Motor neuron (in vitro differentiated cells): ENCODE data around the gene CACNA1S. TPM values are rescaled to one million over a fixed set of nuclear protein-coding genes. Genes with fewer than 3 reads are reported as not detected.
A peak's percentile ranks its signal among the peaks of the same experiment; 100 is the strongest.

Experiments used
- ATAC-seq, 8 experiments: fragments of 200-7000 bp; cut with Tn5 transposase; replicated peaks in 6 of 8; 2 replicates each; pipeline ENCODE4 v1.8.0; 2021; ENCODE audit warnings: mild to moderate bottlenecking in 8 of 8, moderate library complexity in 8 of 8
- H3K27ac ChIP-seq, 2 donors: fragments of 250-450 bp; sonication (Bioruptor Pico); 2 replicates each; pipeline ENCODE4 v1.9.0; 2021; ENCODE audit warnings: antibody characterized with exemption in 2 of 2, mild to moderate bottlenecking in 2 of 2, moderate library complexity in 1 of 2
- H3K4me1 ChIP-seq, 2 donors: fragments of 250-450 bp; sonication (Bioruptor Pico); replicated peaks in 1 of 2; 2 replicates each; pipeline ENCODE4 v1.6.1; 2021; ENCODE audit warnings: antibody characterized with exemption in 2 of 2, mild to moderate bottlenecking in 2 of 2, moderate library complexity in 1 of 2
- H3K4me3 ChIP-seq, 5 donors: fragments of 250-450 bp; sonication (Bioruptor Pico); 2 replicates each; pipeline ENCODE4 v1.9.0; 2021; ENCODE audit warnings: antibody characterized with exemption in 5 of 5, mild to moderate bottlenecking in 5 of 5, moderate library complexity in 4 of 5
- WGBS, 10 experiments: fragments of 450-650 bp; shearing (Covaris generic); methylation state at CpG; one replicate each; pipeline ENCODE4 v1.0.0; 2022; 5-methylcytosine and 5-hydroxymethylcytosine counted together
- in situ Hi-C, 9 experiments: fragments of 400-800 bp; cut with MboI; loops; one replicate each; pipeline ENCODE4 v1.15.0; 2021; ENCODE audit warnings: low sequenced_read_pairs in 9 of 9, low pct_unique_long_range_greater_than_20kb in 2 of 9; ENCODE audit not compliant: unreplicated experiment in 9 of 9
- total RNA-seq, 8 experiments: library from RNA; unstranded; fragments of 300-600 nt; gene quantifications; 2 replicates each; pipeline versions ENCODE4 v1.2.3 to v1.2.4, GENCODE V29; 2022

CACNA1S gene
- total RNA-seq, 8 experiments from 2014 or later = under 0.01 to 0.09 (median 0.04) TPM; not detected in 4

DNA sequence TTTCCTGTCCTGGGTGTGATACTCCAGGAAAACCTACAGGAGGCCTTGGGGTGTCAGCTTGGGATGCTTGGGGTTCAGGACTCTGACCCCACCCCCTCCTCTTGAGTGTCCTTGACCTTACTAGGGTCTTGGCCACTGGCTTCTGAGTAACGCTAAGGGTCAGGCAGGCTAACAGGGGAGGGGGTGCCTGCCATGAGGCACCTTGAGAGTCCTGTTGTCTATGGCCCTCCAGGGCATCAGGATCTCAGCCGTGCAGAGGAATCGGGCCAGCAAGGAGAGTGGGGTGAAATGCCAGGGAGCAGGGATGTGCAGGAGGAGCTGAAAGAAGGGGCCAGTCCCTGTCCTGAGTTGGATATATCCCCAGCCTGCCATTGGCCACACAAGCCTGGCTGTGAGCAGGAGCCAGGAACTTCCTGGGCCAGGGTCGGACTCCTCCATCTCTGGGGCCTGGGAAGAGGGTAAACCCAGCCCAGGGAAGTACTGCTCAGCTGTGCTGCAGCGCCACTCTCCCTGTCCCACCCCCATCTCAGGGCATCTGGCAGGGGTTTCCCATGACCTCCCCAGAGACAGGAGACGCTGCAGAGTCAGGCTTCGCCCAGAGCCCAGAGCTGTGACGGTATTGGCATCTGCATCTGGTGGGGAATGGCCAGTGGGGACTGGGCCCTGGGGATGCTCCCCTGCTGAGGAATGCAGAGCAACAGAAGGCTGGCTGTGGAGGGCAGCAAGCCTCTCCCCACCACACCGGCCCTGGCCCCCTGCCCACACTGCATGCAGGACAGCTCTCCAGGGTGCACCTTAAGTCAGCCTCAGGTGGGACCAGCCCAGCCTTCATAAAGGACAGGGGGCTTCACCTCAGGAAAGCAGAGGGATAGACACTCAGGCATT lies 95.0 kb downstream of the CACNA1S start:
- peak in 5 of 8 experiments; percentile 22 to 42 (median 25) for ATAC-seq
- 50 to 86% (median 77%) methylated on average over 1 to 7 of the region's 9 CpGs; no CpG with 5 or more reads in 6 of the 10 experiments for WGBS, 10 experiments
- in situ Hi-C loops = no loop called here
- peaks cover 60 to 67% of the 10 kb centered on the region in 2 donors for H3K4me1 ChIP-seq
- no peak overlapping the region for H3K4me3 ChIP-seq
- H3K27ac ChIP-seq = no peak overlapping the region

DNA sequence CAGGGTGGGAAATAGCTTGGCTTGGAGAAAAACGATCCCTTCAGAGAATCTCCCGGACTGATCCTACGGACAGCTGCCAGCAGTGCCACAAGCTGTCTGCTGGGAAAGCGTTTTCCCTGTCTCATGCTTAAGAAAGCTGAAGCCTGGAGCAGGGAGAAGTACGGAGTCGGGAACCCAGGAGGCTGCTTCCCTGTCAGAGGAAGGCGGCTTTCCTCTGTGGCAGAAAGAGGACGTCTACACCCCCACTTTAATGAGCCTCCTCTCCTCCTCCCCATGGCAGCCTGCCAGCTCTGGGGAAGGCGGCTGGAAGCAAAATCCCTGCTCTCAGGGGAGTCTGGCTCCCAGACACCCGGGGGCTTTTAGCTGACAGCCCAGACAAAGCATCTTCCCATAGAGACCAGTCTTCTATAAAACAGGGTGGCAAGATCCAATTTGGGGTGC lies 96.0 kb downstream of the CACNA1S start:
- ATAC-seq = peak in 7 of 8 experiments; percentile 22 to 44 (median 31)
- Histone ChIP-seq H3K27ac (no peak overlapping the region), H3K4me1 (peaks cover 67 to 68% of the 10 kb centered on the region in 2 donors), H3K4me3 (no peak overlapping the region)
- in situ Hi-C loops = no loop called here
- WGBS, 10 experiments = 4 to 68% (median 19%) methylated on average over 2 to 10 of the region's 10 CpGs; no CpG with 5 or more reads in 1 of the 10 experiments

DNA sequence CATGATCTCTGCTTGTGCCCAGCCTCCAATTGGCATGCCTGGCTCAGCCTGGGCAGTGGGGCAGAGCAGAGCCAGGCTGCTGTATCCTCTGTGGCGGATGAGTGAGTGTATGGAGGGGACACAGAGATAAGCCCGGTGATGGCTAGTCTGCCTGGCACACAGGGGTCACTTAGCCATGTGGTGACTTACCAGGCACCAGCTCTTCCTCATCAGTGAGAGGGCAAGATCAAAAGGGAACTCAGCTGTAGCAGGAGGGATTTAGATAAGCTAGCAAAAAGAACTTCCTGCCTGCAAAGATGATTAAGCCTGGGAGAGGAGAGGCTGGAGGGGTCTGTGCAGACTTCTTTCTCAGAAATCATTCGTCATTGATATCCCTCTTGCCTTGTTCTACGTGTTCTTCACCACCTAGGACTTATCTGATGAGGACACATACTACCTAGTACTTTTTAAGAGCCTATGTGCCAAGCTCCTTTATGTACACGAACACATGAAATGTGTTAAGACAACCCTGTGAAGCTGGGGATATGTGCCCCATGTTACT lies 96.6 kb downstream of the CACNA1S start:
- Histone ChIP-seq H3K27ac (no peak overlapping the region), H3K4me3 (no peak overlapping the region), H3K4me1 (peaks cover 67 to 68% of the 10 kb centered on the region in 2 donors)
- in situ Hi-C loops = no loop called here
- ATAC-seq = no peak
- 0 to 81% (median 64%) methylated on average over 1 to 3 of the region's 5 CpGs; no CpG with 5 or more reads in 2 of the 10 experiments for WGBS, 10 experiments

DNA sequence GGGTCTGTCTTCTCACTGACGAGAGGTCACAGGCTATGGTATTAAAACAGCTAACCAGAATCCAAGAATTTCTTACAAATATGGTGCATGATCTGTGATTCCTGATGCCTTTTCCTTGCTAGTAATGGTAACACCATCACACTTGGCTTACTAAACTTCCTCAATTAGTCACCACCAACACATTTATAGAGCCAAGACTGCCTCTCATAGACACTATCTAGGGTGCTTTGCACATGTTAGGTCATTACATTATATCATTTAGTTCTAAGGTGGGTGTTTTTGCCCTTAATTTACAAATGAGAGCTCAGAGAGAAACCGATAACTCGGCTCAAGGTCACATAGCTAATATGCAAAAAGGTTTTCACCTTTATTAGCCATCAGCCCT lies 97.4 kb downstream of the CACNA1S start:
- Histone ChIP-seq H3K4me1 (peaks cover 69 to 72% of the 10 kb centered on the region in 2 donors), H3K27ac (no peak overlapping the region), H3K4me3 (no peak overlapping the region)
- no peak for ATAC-seq
- in situ Hi-C loops = no loop called here
- 88 to 100% (median 94%) methylated on average over 1 to 3 of the region's 3 CpGs; no CpG with 5 or more reads in 2 of the 10 experiments for WGBS, 10 experiments

- ATAC-seq = peak in 5 of 8 experiments; percentile 6 to 30 (median 10)
- no peak overlapping the region for H3K4me3 ChIP-seq
- H3K4me1 ChIP-seq = peaks cover 73 to 78% of the 10 kb centered on the region in 2 donors
- in situ Hi-C loops = no loop called here
- 28 to 100% (median 51%) methylated on average over 1 to 17 of the region's 33 CpGs; no CpG with 5 or more reads in 4 of the 10 experiments for WGBS, 10 experiments
- H3K27ac ChIP-seq = no peak overlapping the region
Measured at GRCh38 chr1:201013991-201014815, 98.0 kb downstream of the CACNA1S start.

DNA sequence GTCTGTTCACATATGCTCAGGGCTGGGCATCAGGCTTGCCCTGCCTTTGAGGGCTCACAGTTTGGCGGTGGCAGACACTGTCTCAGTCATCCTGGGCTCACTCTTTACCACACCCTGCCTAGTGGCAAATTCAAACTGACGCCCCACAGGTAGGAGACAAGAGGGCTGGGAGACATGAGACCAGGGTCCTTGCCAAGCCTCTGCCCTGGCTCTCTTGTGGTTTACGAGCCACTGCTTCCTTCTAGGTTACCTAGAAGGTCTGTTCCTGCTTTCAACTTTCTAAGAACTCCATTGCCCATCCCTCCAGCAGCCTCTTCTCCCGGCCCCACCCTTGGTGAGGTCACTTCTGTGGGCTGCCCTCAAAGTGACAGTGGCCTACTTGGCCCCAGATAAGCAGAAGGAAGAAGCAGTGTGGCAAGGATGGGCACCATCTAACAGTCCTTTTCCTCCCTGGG lies 99.2 kb downstream of the CACNA1S start:
- in situ Hi-C loops = no loop called here
- peak in 1 of 8 experiments; percentile 22 for ATAC-seq
- no peak overlapping the region for H3K27ac ChIP-seq
- 28 to 100% (median 89%) methylated on average over 1 to 4 of the region's 4 CpGs; no CpG with 5 or more reads in 3 of the 10 experiments for WGBS, 10 experiments
- no peak overlapping the region for H3K4me3 ChIP-seq
- peaks cover 78 to 80% of the 10 kb centered on the region in 2 donors for H3K4me1 ChIP-seq

GRCh38 chr1:201011616-201012015 lies 100.6 kb downstream of the CACNA1S start:
- peak in 5 of 8 experiments; percentile 55 to 71 (median 62) for ATAC-seq
- Histone ChIP-seq H3K4me1 (peaks cover 63 to 66% of the 10 kb centered on the region in 2 donors), H3K27ac (peak overlapping the region; percentile 11 to 35), H3K4me3 (no peak overlapping the region)
- 0 to 55% (median 40%) methylated on average over 1 to 3 of the region's 3 CpGs; no CpG with 5 or more reads in 4 of the 10 experiments for WGBS, 10 experiments
- in situ Hi-C loops = no loop called here

DNA sequence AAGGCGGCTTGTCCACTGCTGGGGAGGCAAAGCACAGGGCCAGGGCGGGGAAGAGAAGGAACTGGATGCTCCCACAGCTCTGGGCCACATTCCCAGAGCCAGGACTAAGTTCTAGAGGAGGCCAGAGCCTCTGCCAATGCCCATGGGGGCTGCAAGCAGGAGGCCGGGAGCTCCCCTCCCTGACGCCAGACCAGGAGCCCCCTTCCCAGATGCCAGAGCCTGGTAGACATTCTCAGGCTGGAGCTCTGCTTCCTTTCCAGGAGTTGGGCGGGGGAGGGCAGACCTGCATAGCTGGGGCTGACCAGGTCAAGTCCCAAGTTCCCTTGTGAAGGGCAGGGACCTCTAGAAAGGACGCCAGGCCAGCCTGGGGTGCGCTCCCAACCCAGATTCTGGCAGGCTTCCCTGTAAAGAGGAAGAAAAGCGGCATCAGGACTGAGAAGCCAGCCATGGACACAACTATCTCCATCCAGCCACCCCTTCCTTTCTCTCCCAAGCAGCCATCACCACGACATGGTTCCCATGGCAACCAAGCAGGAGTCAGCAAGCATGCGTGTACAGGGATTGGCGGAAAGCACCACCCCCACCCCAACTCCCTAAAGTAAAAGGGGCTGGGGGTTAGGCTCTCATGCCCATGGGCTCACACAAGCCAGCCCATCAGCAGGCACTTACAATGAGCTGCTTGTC lies 102.1 kb downstream of the CACNA1S start:
- Histone ChIP-seq H3K27ac (peak overlapping the region; percentile 29 to 64), H3K4me3 (no peak overlapping the region), H3K4me1 (peaks cover 50 to 53% of the 10 kb centered on the region in 2 donors)
- 27 to 100% (median 69%) methylated on average over 1 to 8 of the region's 11 CpGs; no CpG with 5 or more reads in 2 of the 10 experiments for WGBS, 10 experiments
- ATAC-seq = peak in 5 of 8 experiments; percentile 76 to 80 (median 78)
- in situ Hi-C loops = no loop called here

GRCh38 chr1:201008666-201009360 lies 103.4 kb downstream of the CACNA1S start:
- in situ Hi-C loops = no loop called here
- Histone ChIP-seq H3K4me1 (peaks cover 38 to 40% of the 10 kb centered on the region in 2 donors), H3K27ac (no peak overlapping the region), H3K4me3 (no peak overlapping the region)
- ATAC-seq = no peak
- 58 to 94% (median 87%) methylated on average over 1 to 15 of the region's 22 CpGs; no CpG with 5 or more reads in 4 of the 10 experiments for whole genome bisulfite sequencing, 10 experiments

DNA sequence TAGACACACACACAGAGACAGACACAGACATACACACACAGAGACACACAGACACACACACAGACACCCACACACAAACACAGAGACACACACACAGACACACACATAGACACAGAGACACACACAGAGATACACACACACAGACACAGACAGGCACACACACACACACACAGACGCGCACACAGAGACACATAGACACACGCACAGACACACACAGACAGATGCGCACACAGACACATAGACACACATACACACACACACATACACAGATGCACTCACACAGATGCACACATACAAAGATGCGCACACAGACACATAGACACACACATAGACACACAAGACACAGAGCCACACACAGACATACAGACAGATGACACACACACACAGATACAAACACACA lies 104.7 kb downstream of the CACNA1S start:
- no peak overlapping the region for H3K27ac ChIP-seq
- no peak overlapping the region for H3K4me3 ChIP-seq
- peaks cover 35 to 37% of the 10 kb centered on the region in 2 donors for H3K4me1 ChIP-seq
- no peak for ATAC-seq
- in situ Hi-C loops = no loop called here
- WGBS, 10 experiments = 98 to 100% (median 100%) methylated on average over 3 to 5 of the region's 5 CpGs; no CpG with 5 or more reads in 7 of the 10 experiments

GRCh38 chr1:201006450-201006849 lies 105.8 kb downstream of the CACNA1S start:
- in situ Hi-C loops = no loop called here
- whole genome bisulfite sequencing, 10 experiments = 0 to 67% (median 17%) methylated on average over 1 of the region's 2 CpGs; no CpG with 5 or more reads in 5 of the 10 experiments

More at GRCh38 chr1:201006450-201006849, 105.8 kb downstream of the CACNA1S start:
- ATAC-seq = no peak
- no peak overlapping the region for H3K4me3 ChIP-seq
- no peak overlapping the region for H3K27ac ChIP-seq
- H3K4me1 ChIP-seq = peaks cover 25 to 30% of the 10 kb centered on the region in 2 donors
